ENCODE measurements around the gene PRPF8.

PRPF8 gene

DNA sequence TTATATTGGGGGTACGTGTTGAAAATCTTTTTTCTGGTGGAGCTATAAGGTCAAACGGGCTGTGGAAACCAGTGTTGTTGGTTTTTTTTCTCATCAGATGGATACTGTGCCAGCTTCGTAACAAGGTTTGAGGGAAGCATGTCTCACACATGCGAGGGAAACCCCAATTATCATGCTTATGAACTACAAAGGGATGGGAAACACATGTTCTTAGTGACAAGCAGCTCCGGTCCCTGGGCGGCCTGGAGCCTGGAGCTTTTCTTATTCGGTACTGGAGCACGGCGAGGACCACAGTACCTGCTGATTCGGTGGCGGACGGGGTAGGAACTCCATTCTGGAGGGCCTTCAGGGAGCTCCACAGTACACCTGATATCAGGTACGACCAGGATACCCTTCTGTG, 68.6 kb downstream of the PRPF8 start:
- no peak for DNase-seq (ENCODE audit: low spot score)
- TF ChIP-seq, protein P1, sequence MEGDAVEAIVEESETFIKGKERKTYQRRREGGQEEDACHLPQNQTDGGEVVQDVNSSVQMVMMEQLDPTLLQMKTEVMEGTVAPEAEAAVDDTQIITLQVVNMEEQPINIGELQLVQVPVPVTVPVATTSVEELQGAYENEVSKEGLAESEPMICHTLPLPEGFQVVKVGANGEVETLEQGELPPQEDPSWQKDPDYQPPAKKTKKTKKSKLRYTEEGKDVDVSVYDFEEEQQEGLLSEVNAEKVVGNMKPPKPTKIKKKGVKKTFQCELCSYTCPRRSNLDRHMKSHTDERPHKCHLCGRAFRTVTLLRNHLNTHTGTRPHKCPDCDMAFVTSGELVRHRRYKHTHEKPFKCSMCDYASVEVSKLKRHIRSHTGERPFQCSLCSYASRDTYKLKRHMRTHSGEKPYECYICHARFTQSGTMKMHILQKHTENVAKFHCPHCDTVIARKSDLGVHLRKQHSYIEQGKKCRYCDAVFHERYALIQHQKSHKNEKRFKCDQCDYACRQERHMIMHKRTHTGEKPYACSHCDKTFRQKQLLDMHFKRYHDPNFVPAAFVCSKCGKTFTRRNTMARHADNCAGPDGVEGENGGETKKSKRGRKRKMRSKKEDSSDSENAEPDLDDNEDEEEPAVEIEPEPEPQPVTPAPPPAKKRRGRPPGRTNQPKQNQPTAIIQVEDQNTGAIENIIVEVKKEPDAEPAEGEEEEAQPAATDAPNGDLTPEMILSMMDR (IDR thresholded peaks at IDR 0.05) = no peak
- Histone ChIP-seq H3K27ac (no peak overlapping the region), H3K4me3 (no peak overlapping the region)

DNA sequence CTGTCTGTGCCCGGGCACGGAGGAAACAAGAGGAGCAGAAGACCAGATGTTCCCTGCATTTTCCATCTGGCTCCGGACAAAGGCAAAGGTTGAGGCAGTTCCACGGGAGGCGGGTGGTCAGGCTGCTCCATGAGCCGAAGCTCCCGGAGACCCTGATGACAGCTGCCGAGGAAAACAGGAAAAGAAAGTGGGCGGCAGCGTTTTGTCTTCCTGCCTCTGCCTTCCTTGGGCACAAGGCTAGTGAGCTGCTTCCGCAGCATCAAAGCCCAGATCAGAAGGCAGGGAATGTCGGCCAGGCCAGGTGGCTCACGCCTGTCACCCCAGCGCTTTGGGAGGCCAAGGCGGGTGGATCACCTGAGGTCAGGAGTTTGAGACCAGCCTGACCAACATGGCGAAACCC, 72.3 kb downstream of the PRPF8 start:
- TF ChIP-seq, protein P1 (IDR thresholded peaks at IDR 0.05) = no peak
- H3K27ac ChIP-seq = peak overlapping the region in 1 of 2 donors; percentile 70
- no peak for DNase-seq (ENCODE audit: low spot score)
- no peak overlapping the region for H3K4me3 ChIP-seq

DNA sequence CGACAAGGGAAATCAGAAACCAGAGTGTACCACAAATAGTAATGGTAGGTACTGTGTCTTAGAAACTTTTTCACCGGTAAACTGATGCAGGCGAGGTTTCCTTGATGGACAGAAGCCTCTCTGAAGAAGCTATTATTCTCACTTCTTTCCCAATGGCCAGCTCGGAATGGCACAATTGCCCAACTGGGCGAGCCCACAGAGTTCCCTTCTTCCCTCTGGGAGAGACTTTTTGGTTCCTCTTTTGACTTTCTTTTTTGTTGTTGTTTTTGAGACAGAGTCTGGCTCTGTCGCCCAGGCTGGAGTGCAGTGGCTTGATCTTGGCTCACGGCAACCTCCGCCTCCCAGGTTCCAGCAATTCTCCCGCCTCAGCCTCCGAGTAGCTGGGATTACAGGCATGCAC, 73.0 kb downstream of the PRPF8 start:
- no peak overlapping the region for H3K4me3 ChIP-seq
- TF ChIP-seq, protein P1 (IDR thresholded peaks at IDR 0.05) = no peak
- peak overlapping the region in 1 of 2 donors; percentile 70 for H3K27ac ChIP-seq
- no peak for DNase-seq (ENCODE audit: low spot score)

DNA sequence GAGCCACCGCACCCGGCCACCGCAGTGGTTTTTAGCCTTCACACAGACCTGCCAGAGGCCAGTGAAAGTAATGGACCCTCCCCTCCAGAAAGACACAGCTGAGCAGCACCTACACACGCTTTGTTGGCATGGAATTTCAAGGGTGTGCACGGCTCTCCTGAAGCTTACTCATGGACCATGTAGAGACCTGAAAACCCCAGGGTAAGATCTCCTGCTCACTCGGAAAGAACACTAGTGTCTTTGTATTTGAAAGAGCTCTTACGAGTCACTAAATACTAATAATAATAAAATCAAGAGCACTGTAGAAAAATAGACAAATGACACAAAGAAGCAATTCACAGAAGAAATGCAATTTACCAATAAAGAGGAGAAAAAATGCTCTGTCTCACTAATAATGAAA, 76.0 kb downstream of the PRPF8 start:
- peak overlapping the region in 1 of 2 donors; percentile 61 for H3K27ac ChIP-seq
- no peak for DNase-seq (ENCODE audit: low spot score)
- TF ChIP-seq, protein P1 (IDR thresholded peaks at IDR 0.05) = no peak
- no peak overlapping the region for H3K4me3 ChIP-seq

DNA sequence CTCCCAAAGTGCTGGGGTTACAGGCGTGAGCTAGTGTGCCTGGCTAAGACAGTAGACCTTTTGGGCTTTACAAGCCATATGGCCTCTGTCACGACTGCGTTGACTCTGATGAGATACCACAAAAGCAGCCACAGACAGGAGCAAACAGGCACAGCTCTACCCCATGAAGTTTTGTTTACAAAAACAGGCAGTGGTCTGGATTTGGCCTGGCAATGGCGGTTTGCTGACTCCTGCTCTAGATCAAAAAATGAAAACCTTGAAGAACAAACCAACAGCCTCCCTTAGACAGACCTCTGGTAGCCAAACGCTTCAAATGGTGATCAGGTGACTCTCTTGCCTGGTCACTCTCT, 76.7 kb downstream of the PRPF8 start:
- TF ChIP-seq, protein P1 (IDR thresholded peaks at IDR 0.05) = no peak
- no peak for DNase-seq (ENCODE audit: low spot score)
- H3K27ac ChIP-seq = peak overlapping the region in 1 of 2 donors; percentile 61

DNA sequence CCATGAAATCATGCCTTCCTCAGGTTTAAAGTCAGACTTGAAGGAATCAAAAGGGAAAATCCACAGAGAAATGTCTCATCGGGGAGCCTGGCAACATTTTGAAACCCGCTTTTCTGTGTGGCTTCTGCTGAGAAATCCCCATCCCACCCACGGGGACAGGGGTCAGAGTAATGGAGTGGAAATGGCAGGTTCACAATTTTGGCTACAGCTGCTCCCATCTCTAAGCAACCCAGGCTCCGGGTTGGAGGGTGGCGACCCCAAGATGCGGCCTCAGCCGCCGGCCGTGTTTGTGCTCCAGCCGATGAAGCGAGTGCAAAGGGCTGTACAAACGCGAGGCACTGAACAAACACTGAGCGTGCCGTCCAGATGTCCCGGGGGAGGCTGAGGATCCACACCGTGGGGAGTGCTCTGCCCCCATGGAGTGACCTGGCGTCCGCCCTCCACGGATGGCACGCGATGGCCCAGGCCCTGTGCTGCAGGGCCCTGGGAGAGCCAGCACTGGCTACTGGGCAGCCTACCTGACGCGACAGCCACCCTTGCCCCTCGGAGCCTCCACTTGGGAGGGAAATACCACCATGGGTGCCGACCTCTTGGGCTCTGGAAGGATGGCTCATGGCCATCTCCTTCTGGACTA, 78.2 kb downstream of the PRPF8 start:
- TF ChIP-seq, protein P1 (IDR thresholded peaks at IDR 0.05) = no peak
- no peak overlapping the region for H3K4me3 ChIP-seq
- peak overlapping the region in 1 of 2 donors; percentile 73 for H3K27ac ChIP-seq

More for the DNA sequence above, 76.7 kb downstream of the PRPF8 start:
- no peak overlapping the region for H3K4me3 ChIP-seq

DNA sequence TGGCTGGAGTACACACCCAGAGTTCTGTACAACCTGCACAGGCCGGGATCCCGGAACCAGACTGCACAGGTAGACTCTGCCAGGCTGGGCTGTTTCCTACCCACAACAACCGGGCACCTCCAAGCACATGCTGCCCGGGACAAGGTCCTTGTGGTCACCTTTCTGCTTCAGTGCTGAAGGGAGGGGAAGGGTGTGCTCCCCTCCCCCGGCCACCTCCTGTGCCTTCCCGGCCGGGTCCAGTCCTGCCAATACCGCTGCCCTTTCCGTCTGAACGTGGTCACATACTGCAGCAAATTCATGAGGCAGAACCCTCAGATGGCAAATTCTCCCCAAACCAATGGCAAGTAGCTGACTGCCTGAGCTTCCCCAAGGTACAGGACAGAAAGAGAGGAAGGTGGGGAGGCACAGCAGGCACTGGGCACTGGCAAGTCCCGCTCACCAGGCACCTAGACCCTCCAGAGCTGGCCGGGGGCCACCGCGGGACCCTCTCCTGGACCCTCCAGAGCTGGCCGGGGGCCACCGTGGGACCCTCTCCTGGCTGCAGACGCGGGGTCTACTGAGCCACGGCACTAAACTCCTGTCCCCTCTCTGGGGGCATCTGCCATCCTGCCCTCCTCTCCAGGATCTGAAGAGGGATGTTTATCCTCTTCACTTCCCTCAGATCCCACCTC, 78.9 kb downstream of the PRPF8 start:
- H3K27ac ChIP-seq = peak overlapping the region in 1 of 2 donors; percentile 73
- no peak for DNase-seq (ENCODE audit: low spot score)
- TF ChIP-seq, protein P1 (IDR thresholded peaks at IDR 0.05) = no peak

More for the DNA sequence above, 78.2 kb downstream of the PRPF8 start:
- DNase-seq (ENCODE audit: low spot score) = no peak

More for the DNA sequence above, 78.9 kb downstream of the PRPF8 start:
- H3K4me3 ChIP-seq = no peak overlapping the region

All from coronary artery (tissue), 2 donors.